Mesenchymal stem cell (in vitro differentiated cells and primary cell): ENCODE data around the gene C1RL.
A peak's percentile ranks its signal among the peaks of the same experiment; 100 is the strongest.

ENCODE experiments used
- DNase-seq: peaks from one replicate; pipeline ENCODE4 v3.0.0-alpha.2; 2013
- H2AFZ ChIP-seq: one replicate; pipeline ENCODE4 v1.6.1; 2013; ENCODE audit warnings: low read depth, mild to moderate bottlenecking, control low read depth, inconsistent platforms, low read length, moderate library complexity
- H2AK5ac ChIP-seq: 2 replicates; pipeline ENCODE4 v1.6.1; 2013; ENCODE audit warnings: low read length, moderate library complexity, mild to moderate bottlenecking, inconsistent platforms; ENCODE audit not compliant: severe bottlenecking
- H2BK120ac ChIP-seq: one replicate; pipeline ENCODE4 v1.6.1; 2013; ENCODE audit warnings: low read depth, mild to moderate bottlenecking, inconsistent platforms, low read length, moderate library complexity
- H2BK12ac ChIP-seq, 2 experiments: one replicate each; pipeline ENCODE4 v1.6.1; 2013; ENCODE audit warnings: inconsistent platforms in 2 of 2, low read length in 2 of 2, mild to moderate bottlenecking in 2 of 2, moderate library complexity in 2 of 2, control low read depth in 1 of 2
- H2BK15ac ChIP-seq: one replicate; pipeline ENCODE4 v1.6.1; 2013; ENCODE audit warnings: mild to moderate bottlenecking, low read depth, inconsistent platforms; ENCODE audit not compliant: poor library complexity, severe bottlenecking
- H2BK5ac ChIP-seq: 2 replicates; pipeline ENCODE4 v1.6.1; 2013; ENCODE audit warnings: low read depth, mild to moderate bottlenecking, low read length, control low read depth, inconsistent platforms; ENCODE audit not compliant: poor library complexity, severe bottlenecking
- H3K14ac ChIP-seq, 2 experiments: one replicate each; pipeline ENCODE4 v1.6.1; 2013; ENCODE audit warnings: inconsistent platforms in 2 of 2, low read length in 2 of 2, control low read depth in 1 of 2, mild to moderate bottlenecking in 1 of 2, moderate library complexity in 1 of 2
- H3K18ac ChIP-seq, 2 experiments: one replicate each; pipeline ENCODE4 v1.6.1; 2013; ENCODE audit warnings: inconsistent platforms in 2 of 2, low read length in 2 of 2, control low read depth in 1 of 2, low read depth in 1 of 2, mild to moderate bottlenecking in 1 of 2
- H3K23ac ChIP-seq, 2 experiments: one replicate each; pipeline ENCODE4 v1.6.1; 2013; ENCODE audit warnings: inconsistent platforms in 2 of 2, low read length in 2 of 2, mild to moderate bottlenecking in 2 of 2, moderate library complexity in 2 of 2, control low read depth in 1 of 2
- H3K27ac ChIP-seq: 2 replicates; pipeline ENCODE4 v1.5.1; 2013; ENCODE audit warnings: mild to moderate bottlenecking, moderate library complexity, low read length, control low read depth, inconsistent platforms; ENCODE audit not compliant: poor library complexity, severe bottlenecking
- H3K27me3 ChIP-seq, 2 experiments: 2 replicates each; pipeline versions ENCODE4 v1.6.1 to v1.7.0; 2013; ENCODE audit warnings: low read length in 2 of 2, mild to moderate bottlenecking in 2 of 2, moderate library complexity in 2 of 2, control low read depth in 1 of 2, inconsistent platforms in 1 of 2; ENCODE audit not compliant: control insufficient read depth in 1 of 2, insufficient read depth in 1 of 2
- H3K36me3 ChIP-seq, 2 experiments: 2 replicates each; pipeline versions ENCODE4 v1.6.1 to v1.7.0; 2013; ENCODE audit warnings: low read length in 2 of 2, control low read depth in 1 of 2, inconsistent platforms in 1 of 2, low read depth in 1 of 2, mild to moderate bottlenecking in 1 of 2; ENCODE audit not compliant: insufficient read depth in 2 of 2, control insufficient read depth in 1 of 2
- H3K4ac ChIP-seq, 2 experiments: one replicate each; pipeline ENCODE4 v1.6.1; 2013; ENCODE audit warnings: inconsistent platforms in 2 of 2, low read length in 2 of 2, mild to moderate bottlenecking in 2 of 2, moderate library complexity in 2 of 2, control low read depth in 1 of 2, low read depth in 1 of 2
- H3K4me1 ChIP-seq: 2 replicates; pipeline ENCODE4 v1.6.1; 2013; ENCODE audit warnings: low read depth, low read length, control low read depth; ENCODE audit not compliant: control insufficient read depth, insufficient read depth
- H3K4me2 ChIP-seq: 2 replicates; pipeline ENCODE4 v1.6.1; 2013; ENCODE audit warnings: low read length, mild to moderate bottlenecking, inconsistent platforms; ENCODE audit not compliant: poor library complexity, severe bottlenecking
- H3K4me3 ChIP-seq, 2 experiments: 2 replicates each; pipeline versions ENCODE4 v1.5.1 to v1.7.0; 2013; ENCODE audit warnings: low read length in 2 of 2, mild to moderate bottlenecking in 2 of 2, control low read depth in 1 of 2, low read depth in 1 of 2; ENCODE audit not compliant: insufficient read depth in 1 of 2
- H3K79me1 ChIP-seq: replicated peaks from 2 replicates; pipeline ENCODE4 v1.6.1; 2013; ENCODE audit warnings: mild to moderate bottlenecking, control low read depth, low read length, inconsistent platforms; ENCODE audit not compliant: poor library complexity, severe bottlenecking
- H3K9ac ChIP-seq: 2 replicates; pipeline ENCODE4 v1.7.0; 2013; ENCODE audit warnings: mild to moderate bottlenecking, low read length, moderate library complexity
- H3K9me3 ChIP-seq: 2 replicates; pipeline ENCODE4 v1.7.0; 2013; ENCODE audit warnings: mild to moderate bottlenecking, low read length; ENCODE audit not compliant: control insufficient read depth
- H4K8ac ChIP-seq: one replicate; pipeline ENCODE4 v1.6.1; 2013; ENCODE audit warnings: inconsistent platforms, mild to moderate bottlenecking, low read length, moderate library complexity
- H4K91ac ChIP-seq: one replicate; pipeline ENCODE4 v1.6.1; 2013; ENCODE audit warnings: mild to moderate bottlenecking, low read length, inconsistent platforms
- WGBS: methylation state at CpG from one replicate; pipeline ENCODE4 v1.1.7; 2013; ENCODE audit warnings: mixed read lengths; 5-methylcytosine and 5-hydroxymethylcytosine counted together

C1RL gene

DNA sequence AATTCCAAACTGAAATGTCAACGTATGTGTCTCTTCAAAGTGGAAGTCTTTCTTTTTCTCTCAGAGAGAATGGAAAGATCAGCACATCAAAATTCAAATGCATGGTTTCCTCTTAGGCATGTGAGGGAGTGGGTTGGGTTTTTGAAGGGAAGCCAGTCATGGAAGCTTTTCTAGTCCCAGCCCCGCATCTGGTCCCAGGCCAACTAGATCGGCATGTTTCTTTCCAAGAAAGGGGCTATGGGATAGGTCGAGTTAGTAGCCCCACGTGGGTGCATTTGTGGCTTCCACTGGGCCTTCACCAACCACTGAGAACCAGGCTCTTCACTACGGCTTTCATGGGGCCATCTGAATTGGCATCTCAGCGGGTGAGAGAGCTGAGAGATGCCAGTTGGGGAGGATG lies 41.9 kb downstream of the C1RL start:
- H2BK15ac ChIP-seq: no peak overlapping the region
- no peak overlapping the region for H4K8ac ChIP-seq
- H3K27me3 ChIP-seq: peaks cover 0 to 9% of the 10 kb centered on the region in 2 experiments
- no peaks in the 10 kb centered on the region for H3K9me3 ChIP-seq
- no peak overlapping the region for H3K9ac ChIP-seq
- no peak overlapping the region for H2BK12ac ChIP-seq
- peaks cover 6% of the 10 kb centered on the region for H3K4me1 ChIP-seq
- DNase-seq: no peak
- no peak overlapping the region for H3K14ac ChIP-seq
- peaks cover 0 to 89% of the 10 kb centered on the region in 2 experiments for H3K36me3 ChIP-seq
- WGBS: 88% methylated on average over 7 of the region's 7 CpGs
- no peak overlapping the region for H3K23ac ChIP-seq
- no peak overlapping the region for H3K27ac ChIP-seq
- H3K4ac ChIP-seq: no peak overlapping the region
- no peak overlapping the region for H2AK5ac ChIP-seq
- H3K79me1 ChIP-seq: no peaks in the 10 kb centered on the region
- no peak overlapping the region for H2BK5ac ChIP-seq
- no peak overlapping the region for H4K91ac ChIP-seq
- H2BK120ac ChIP-seq: no peak overlapping the region
- H3K4me3 ChIP-seq: no peak overlapping the region
- no peak overlapping the region for H2AFZ ChIP-seq
- H3K18ac ChIP-seq: no peak overlapping the region
- H3K4me2 ChIP-seq: no peak overlapping the region

DNA sequence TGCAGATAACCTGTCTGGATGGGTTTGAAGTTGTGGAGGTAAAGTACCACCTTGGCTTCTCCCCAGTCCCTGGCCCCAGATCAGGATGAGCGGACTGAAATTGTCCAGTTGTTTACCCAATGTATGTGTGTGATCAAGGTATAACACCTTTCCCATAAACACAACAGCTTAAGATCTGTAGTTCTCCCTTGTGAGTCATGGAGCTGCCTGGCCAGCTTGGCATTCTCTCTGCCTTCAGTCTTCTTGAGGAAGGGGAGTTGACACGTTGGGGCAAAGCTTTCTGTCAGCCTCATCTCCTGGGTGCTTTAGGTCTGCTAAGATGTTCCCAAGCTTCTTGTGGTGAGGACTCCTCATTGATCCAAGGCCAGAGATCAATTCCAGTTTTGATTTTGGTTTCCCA lies 42.4 kb downstream of the C1RL start:
- H4K8ac ChIP-seq: no peak overlapping the region
- no peak overlapping the region for H3K23ac ChIP-seq
- H3K4me3 ChIP-seq: no peak overlapping the region
- H3K9me3 ChIP-seq: no peaks in the 10 kb centered on the region
- DNase-seq: no peak
- no peak overlapping the region for H2AFZ ChIP-seq
- no peak overlapping the region for H2AK5ac ChIP-seq
- WGBS: 88% methylated on average over 1 of the region's 2 CpGs
- no peak overlapping the region for H2BK5ac ChIP-seq
- no peak overlapping the region for H3K27ac ChIP-seq
- peaks cover 6% of the 10 kb centered on the region for H3K4me1 ChIP-seq
- H3K14ac ChIP-seq: no peak overlapping the region
- H3K79me1 ChIP-seq: no peaks in the 10 kb centered on the region
- H2BK12ac ChIP-seq: no peak overlapping the region
- no peak overlapping the region for H2BK15ac ChIP-seq
- H4K91ac ChIP-seq: no peak overlapping the region
- no peak overlapping the region for H2BK120ac ChIP-seq
- peaks cover 0 to 9% of the 10 kb centered on the region in 2 experiments for H3K27me3 ChIP-seq
- H3K4me2 ChIP-seq: no peak overlapping the region
- peaks cover 0 to 89% of the 10 kb centered on the region in 2 experiments for H3K36me3 ChIP-seq
- H3K9ac ChIP-seq: no peak overlapping the region
- H3K4ac ChIP-seq: no peak overlapping the region
- H3K18ac ChIP-seq: no peak overlapping the region

DNA sequence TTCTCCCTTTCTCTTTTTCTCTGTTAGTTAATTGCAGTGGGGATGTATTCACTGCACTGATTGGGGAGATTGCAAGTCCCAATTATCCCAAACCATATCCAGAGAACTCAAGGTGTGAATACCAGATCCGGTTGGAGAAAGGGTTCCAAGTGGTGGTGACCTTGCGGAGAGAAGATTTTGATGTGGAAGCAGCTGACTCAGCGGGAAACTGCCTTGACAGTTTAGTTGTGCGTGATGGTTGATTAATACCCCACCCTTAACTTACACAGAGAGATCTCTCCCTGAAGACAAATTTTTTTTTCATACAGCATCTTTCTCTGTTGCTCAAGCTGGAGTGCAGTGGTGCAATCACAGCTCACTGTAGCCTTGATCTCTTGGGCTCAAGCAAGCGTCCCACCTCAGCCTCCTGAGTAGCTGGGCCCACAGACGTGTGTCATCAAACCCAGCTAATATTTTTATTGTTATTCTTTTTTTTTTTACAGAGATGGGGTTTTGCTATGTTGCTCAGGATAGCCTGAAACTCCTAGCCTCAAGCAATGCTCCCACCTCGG lies 43.9 kb downstream of the C1RL start:
- Histone ChIP-seq H2BK120ac (no peak overlapping the region), H3K18ac (no peak overlapping the region), H2BK15ac (no peak overlapping the region), H3K4ac (no peak overlapping the region), H2AFZ (no peak overlapping the region), H3K79me1 (no peaks in the 10 kb centered on the region), H3K14ac (no peak overlapping the region), H2BK5ac (no peak overlapping the region), H3K9me3 (no peaks in the 10 kb centered on the region), H3K4me3 (peak overlapping the region in 1 of 2 experiments; percentile 25), H3K9ac (no peak overlapping the region), H4K8ac (no peak overlapping the region), H3K4me2 (no peak overlapping the region), H3K36me3 (peaks cover 0 to 80% of the 10 kb centered on the region in 2 experiments), H4K91ac (no peak overlapping the region), H3K23ac (no peak overlapping the region), H2AK5ac (no peak overlapping the region), H3K4me1 (peaks cover 8% of the 10 kb centered on the region), H2BK12ac (no peak overlapping the region), H3K27ac (no peak overlapping the region), H3K27me3 (peaks cover 0 to 9% of the 10 kb centered on the region in 2 experiments)
- DNase-seq: no peak
- WGBS: 93% methylated on average over 6 of the region's 7 CpGs

DNA sequence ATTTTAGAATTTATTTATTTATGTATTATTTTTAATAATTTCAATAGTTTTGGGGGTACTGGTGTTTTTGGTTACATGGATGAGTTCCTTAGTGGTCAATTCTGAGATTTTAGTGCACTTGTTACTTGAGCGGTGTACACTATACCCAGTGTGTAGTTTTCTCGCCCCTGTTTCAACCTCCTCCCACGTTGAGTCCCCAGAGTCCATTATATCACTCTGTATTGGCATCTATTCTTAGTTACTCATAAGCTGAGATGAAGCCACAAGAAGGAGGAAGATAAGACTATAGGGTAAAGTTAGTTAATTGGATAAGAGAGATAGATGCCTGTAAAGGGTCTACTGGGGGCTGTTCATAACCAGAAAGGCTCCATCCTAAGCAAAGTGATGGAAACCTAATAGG lies 44.5 kb downstream of the C1RL start:
- Histone ChIP-seq H2AFZ (no peak overlapping the region), H2BK120ac (no peak overlapping the region), H2BK5ac (no peak overlapping the region), H3K27me3 (peaks cover 0 to 11% of the 10 kb centered on the region in 2 experiments), H3K4me3 (peak overlapping the region in 1 of 2 experiments; percentile 25), H3K23ac (no peak overlapping the region), H2AK5ac (no peak overlapping the region), H3K9me3 (no peaks in the 10 kb centered on the region), H2BK15ac (no peak overlapping the region), H3K36me3 (peaks cover 0 to 74% of the 10 kb centered on the region in 2 experiments), H3K27ac (no peak overlapping the region), H3K18ac (no peak overlapping the region), H3K14ac (no peak overlapping the region), H3K4me1 (peaks cover 8% of the 10 kb centered on the region), H3K4me2 (no peak overlapping the region), H3K9ac (no peak overlapping the region), H4K91ac (no peak overlapping the region), H2BK12ac (no peak overlapping the region), H4K8ac (no peak overlapping the region), H3K79me1 (no peaks in the 10 kb centered on the region), H3K4ac (no peak overlapping the region)
- DNase-seq: no peak
- 100% methylated on average over 1 of the region's 3 CpGs for WGBS
